ENCODE data around the gene TDP2. TPM values are rescaled to one million over a fixed set of nuclear protein-coding genes. Genes with fewer than 3 reads are reported as not detected.
"Not testable (repeated sequence)": the region's sequence is repeated elsewhere in the genome, so short reads cannot be mapped to it uniquely, and the experiment has no call there.

The TDP2 gene
- total RNA-seq, 1 experiment from 2014 or later = 49.3 TPM

- no peak overlapping the region for H3K4me3 ChIP-seq (ENCODE audit: low read length)
- no peak overlapping the region for H3K4me2 ChIP-seq (ENCODE audit: low read depth, low read length, poor library complexity, severe bottlenecking)
- no peak overlapping the region for H3K9ac ChIP-seq (ENCODE audit: low read length)
- H3K4me1 ChIP-seq (ENCODE audit: low read length) = peaks cover 28% of the 10 kb centered on the region
- H4K20me1 ChIP-seq (ENCODE audit: insufficient read depth, low read depth, low read length) = no peaks in the 10 kb centered on the region
- DNase-seq = no peak
- peaks cover 17% of the 10 kb centered on the region; the same call in 1 of the 2 replicates for H3K79me2 ChIP-seq (ENCODE audit: low read length)
- H3K27ac ChIP-seq (ENCODE audit: low read length) = no peak overlapping the region
- H3K9me3 ChIP-seq (ENCODE audit: low read length) = no peaks in the 10 kb centered on the region
- no peak overlapping the region for H2AFZ ChIP-seq (ENCODE audit: low read length)
- no peaks in the 10 kb centered on the region for H3K9me2 ChIP-seq (replicated peaks; ENCODE audit: insufficient read depth, low read length)
- H3K27me3 ChIP-seq (ENCODE audit: low read length) = no peaks in the 10 kb centered on the region
- H3K36me3 ChIP-seq (ENCODE audit: insufficient read depth, low read length) = no peaks in the 10 kb centered on the region
Measured at GRCh38 chr6:24689964-24690363, 23.3 kb upstream of the TDP2 start.

GRCh38 chr6:24686946-24687345, 20.2 kb upstream of the TDP2 start:
- H3K79me2 ChIP-seq (ENCODE audit: low read length) = peaks cover 29% of the 10 kb centered on the region
- no peaks in the 10 kb centered on the region for H3K9me2 ChIP-seq (replicated peaks; ENCODE audit: insufficient read depth, low read length)
- peaks cover 10% of the 10 kb centered on the region for H3K4me1 ChIP-seq (ENCODE audit: low read length)
- no peak for DNase-seq
- H3K9me3 ChIP-seq (ENCODE audit: low read length) = no peaks in the 10 kb centered on the region
- H4K20me1 ChIP-seq (ENCODE audit: insufficient read depth, low read depth, low read length) = no peaks in the 10 kb centered on the region
- H3K36me3 ChIP-seq (ENCODE audit: insufficient read depth, low read length) = no peaks in the 10 kb centered on the region
- no peak overlapping the region for H2AFZ ChIP-seq (ENCODE audit: low read length)
- no peak overlapping the region for H3K9ac ChIP-seq (ENCODE audit: low read length)
- H3K27me3 ChIP-seq (ENCODE audit: low read length) = no peaks in the 10 kb centered on the region
- H3K4me2 ChIP-seq (ENCODE audit: low read depth, low read length, poor library complexity, severe bottlenecking) = no peak overlapping the region
- H3K4me3 ChIP-seq (ENCODE audit: low read length) = no peak overlapping the region
- no peak overlapping the region for H3K27ac ChIP-seq (ENCODE audit: low read length)

GRCh38 chr6:24686408-24686807, 19.7 kb upstream of the TDP2 start:
- Histone ChIP-seq H3K27ac (ENCODE audit: low read length) (no peak overlapping the region), H4K20me1 (ENCODE audit: insufficient read depth, low read depth, low read length) (no peaks in the 10 kb centered on the region), H2AFZ (ENCODE audit: low read length) (no peak overlapping the region), H3K9ac (ENCODE audit: low read length) (no peak overlapping the region), H3K4me1 (ENCODE audit: low read length) (peaks cover 10% of the 10 kb centered on the region), H3K9me2 (replicated peaks; ENCODE audit: insufficient read depth, low read length) (no peaks in the 10 kb centered on the region), H3K4me3 (ENCODE audit: low read length) (no peak overlapping the region), H3K27me3 (ENCODE audit: low read length) (no peaks in the 10 kb centered on the region), H3K4me2 (ENCODE audit: low read depth, low read length, poor library complexity, severe bottlenecking) (no peak overlapping the region), H3K79me2 (ENCODE audit: low read length) (peaks cover 27% of the 10 kb centered on the region), H3K9me3 (ENCODE audit: low read length) (no peaks in the 10 kb centered on the region), H3K36me3 (ENCODE audit: insufficient read depth, low read length) (no peaks in the 10 kb centered on the region)
- no peak for DNase-seq

- H3K4me3 ChIP-seq (ENCODE audit: low read length) = no peak overlapping the region
Measured at GRCh38 chr6:24683297-24684296, 16.9 kb upstream of the TDP2 start.

GRCh38 chr6:24680582-24680981, 13.9 kb upstream of the TDP2 start:
- no peak for DNase-seq
- no peak overlapping the region for H3K4me2 ChIP-seq (ENCODE audit: low read depth, low read length, poor library complexity, severe bottlenecking)
- no peak overlapping the region for H3K4me3 ChIP-seq (ENCODE audit: low read length)
- H3K9me2 ChIP-seq (replicated peaks; ENCODE audit: insufficient read depth, low read length) = no peaks in the 10 kb centered on the region
- H3K27ac ChIP-seq (ENCODE audit: low read length) = no peak overlapping the region
- no peaks in the 10 kb centered on the region for H3K9me3 ChIP-seq (ENCODE audit: low read length)
- no peaks in the 10 kb centered on the region for H3K36me3 ChIP-seq (ENCODE audit: insufficient read depth, low read length)
- H3K9ac ChIP-seq (ENCODE audit: low read length) = no peak overlapping the region
- H3K4me1 ChIP-seq (ENCODE audit: low read length) = peaks cover 15% of the 10 kb centered on the region
- no peaks in the 10 kb centered on the region for H4K20me1 ChIP-seq (ENCODE audit: insufficient read depth, low read depth, low read length)
- H3K27me3 ChIP-seq (ENCODE audit: low read length) = no peaks in the 10 kb centered on the region
- peaks cover 30% of the 10 kb centered on the region for H3K79me2 ChIP-seq (ENCODE audit: low read length)
- no peak overlapping the region for H2AFZ ChIP-seq (ENCODE audit: low read length)

More at GRCh38 chr6:24683297-24684296, 16.9 kb upstream of the TDP2 start:
- Histone ChIP-seq H3K9ac (ENCODE audit: low read length) (no peak overlapping the region), H2AFZ (ENCODE audit: low read length) (no peak overlapping the region), H3K27ac (ENCODE audit: low read length) (no peak overlapping the region), H4K20me1 (ENCODE audit: insufficient read depth, low read depth, low read length) (no peaks in the 10 kb centered on the region), H3K27me3 (ENCODE audit: low read length) (no peaks in the 10 kb centered on the region), H3K9me3 (ENCODE audit: low read length) (no peaks in the 10 kb centered on the region), H3K4me2 (ENCODE audit: low read depth, low read length, poor library complexity, severe bottlenecking) (no peak overlapping the region), H3K4me1 (ENCODE audit: low read length) (peaks cover 15% of the 10 kb centered on the region), H3K36me3 (ENCODE audit: insufficient read depth, low read length) (no peaks in the 10 kb centered on the region), H3K79me2 (ENCODE audit: low read length) (peaks cover 27% of the 10 kb centered on the region), H3K9me2 (replicated peaks; ENCODE audit: insufficient read depth, low read length) (no peaks in the 10 kb centered on the region)
- no peak for DNase-seq

GRCh38 chr6:24678792-24679352, 12.2 kb upstream of the TDP2 start:
- not testable (repeated sequence) for H3K4me3 ChIP-seq (ENCODE audit: low read length); H3K27ac ChIP-seq (ENCODE audit: low read length)

GRCh38 chr6:24673625-24674024, 6.9 kb upstream of the TDP2 start:
- peaks cover 1% of the 10 kb centered on the region for H3K4me1 ChIP-seq (ENCODE audit: low read length)

More at GRCh38 chr6:24678792-24679352, 12.2 kb upstream of the TDP2 start:
- H2AFZ ChIP-seq (ENCODE audit: low read length); H3K9ac ChIP-seq (ENCODE audit: low read length); H3K9me2 ChIP-seq (replicated peaks; ENCODE audit: insufficient read depth, low read length); DNase-seq; H3K27me3 ChIP-seq (ENCODE audit: low read length); H3K9me3 ChIP-seq (ENCODE audit: low read length); H3K36me3 ChIP-seq (ENCODE audit: insufficient read depth, low read length); H3K4me2 ChIP-seq (ENCODE audit: low read depth, low read length, poor library complexity, severe bottlenecking); H4K20me1 ChIP-seq (ENCODE audit: insufficient read depth, low read depth, low read length): not testable (repeated sequence)
- H3K4me1 ChIP-seq (ENCODE audit: low read length) = peaks cover 15% of the 10 kb centered on the region
- H3K79me2 ChIP-seq (ENCODE audit: low read length) = peaks cover 26% of the 10 kb centered on the region

GRCh38 chr6:24672620-24673182, 6.0 kb upstream of the TDP2 start:
- peaks cover 10% of the 10 kb centered on the region for H3K4me1 ChIP-seq (ENCODE audit: low read length)
- no peaks in the 10 kb centered on the region for H4K20me1 ChIP-seq (ENCODE audit: insufficient read depth, low read depth, low read length)

More at GRCh38 chr6:24673625-24674024, 6.9 kb upstream of the TDP2 start:
- no peak overlapping the region for H2AFZ ChIP-seq (ENCODE audit: low read length)
- H3K27ac ChIP-seq (ENCODE audit: low read length) = no peak overlapping the region
- H3K4me2 ChIP-seq (ENCODE audit: low read depth, low read length, poor library complexity, severe bottlenecking) = no peak overlapping the region
- H3K36me3 ChIP-seq (ENCODE audit: insufficient read depth, low read length) = peaks cover 9% of the 10 kb centered on the region; the same call in 1 of the 2 replicates
- DNase-seq = no peak
- no peaks in the 10 kb centered on the region for H3K27me3 ChIP-seq (ENCODE audit: low read length)
- no peaks in the 10 kb centered on the region for H3K9me2 ChIP-seq (replicated peaks; ENCODE audit: insufficient read depth, low read length)
- H3K79me2 ChIP-seq (ENCODE audit: low read length) = peaks cover 21% of the 10 kb centered on the region
- H4K20me1 ChIP-seq (ENCODE audit: insufficient read depth, low read depth, low read length) = no peaks in the 10 kb centered on the region
- no peak overlapping the region for H3K9ac ChIP-seq (ENCODE audit: low read length)
- H3K4me3 ChIP-seq (ENCODE audit: low read length) = no peak overlapping the region
- peaks cover 16% of the 10 kb centered on the region; the same call in 1 of the 2 replicates for H3K9me3 ChIP-seq (ENCODE audit: low read length)

More at GRCh38 chr6:24672620-24673182, 6.0 kb upstream of the TDP2 start:
- Histone ChIP-seq H3K27ac (ENCODE audit: low read length) (no peak overlapping the region), H3K36me3 (ENCODE audit: insufficient read depth, low read length) (peaks cover 9% of the 10 kb centered on the region; the same call in 1 of the 2 replicates), H3K27me3 (ENCODE audit: low read length) (no peaks in the 10 kb centered on the region), H3K9ac (ENCODE audit: low read length) (no peak overlapping the region), H2AFZ (ENCODE audit: low read length) (no peak overlapping the region), H3K9me2 (replicated peaks; ENCODE audit: insufficient read depth, low read length) (no peaks in the 10 kb centered on the region), H3K9me3 (ENCODE audit: low read length) (peaks cover 16% of the 10 kb centered on the region; the same call in 1 of the 2 replicates), H3K79me2 (ENCODE audit: low read length) (peaks cover 25% of the 10 kb centered on the region), H3K4me2 (ENCODE audit: low read depth, low read length, poor library complexity, severe bottlenecking) (no peak overlapping the region), H3K4me3 (ENCODE audit: low read length) (no peak overlapping the region)
- DNase-seq = no peak
